Activated CD4-positive, alpha-beta memory T cell treated with anti-CD3 and anti-CD28 coated beads for 36 hours (primary cell): ENCODE results near the gene HOXC4. TPM values are rescaled to one million over a fixed set of nuclear protein-coding genes. Genes with fewer than 3 reads are reported as not detected.
A peak's percentile ranks its signal among the peaks of the same experiment; 100 is the strongest.

Source experiments
- CTCF ChIA-PET: fragments of 350-600 bp; sonication (Branson Sonifier 250); formaldehyde crosslinking; loops from one replicate; lab custom pipeline; 2021; ENCODE audit warnings: antibody characterized with exemption, inconsistent platforms; lab: Charles Lee
- POLR2A ChIA-PET: fragments of 350-600 bp; sonication (Branson Sonifier 250); formaldehyde crosslinking; loops from one replicate; lab custom pipeline; 2021; ENCODE audit warnings: antibody characterized with exemption; lab: Charles Lee
- DNase-seq: peaks from one replicate; pipeline ENCODE4 v3.0.0-alpha.2; 2020
- H3K27ac Mint-ChIP-seq: one replicate; pipeline ENCODE4 v1.8.0; 2021; ENCODE audit warnings: mixed read lengths
- H3K27me3 Mint-ChIP-seq: one replicate; pipeline ENCODE4 v1.8.0; 2021; ENCODE audit warnings: mixed read lengths
- H3K36me3 Mint-ChIP-seq: one replicate; pipeline ENCODE4 v1.8.0; 2021; ENCODE audit warnings: mixed read lengths
- H3K4me1 Mint-ChIP-seq: one replicate; pipeline ENCODE4 v1.8.0; 2021; ENCODE audit warnings: low read depth, mixed read lengths
- H3K4me3 Mint-ChIP-seq: one replicate; pipeline ENCODE4 v1.8.0; 2021; ENCODE audit warnings: mild to moderate bottlenecking, mixed read lengths
- H3K9me3 Mint-ChIP-seq: one replicate; pipeline ENCODE4 v1.8.0; 2021; ENCODE audit warnings: mixed read lengths
- intact Hi-C: fragments of 100-400 bp; cut with micrococcal nuclease; formaldehyde crosslinking; loops from one replicate; pipeline ENCODE4 v1.15.1; 2023
- total RNA-seq, 2 experiments: library from RNA; stranded (reverse); gene quantifications; one replicate each; pipeline ENCODE4 v1.2.3, GENCODE V29; 2021

HOXC4 gene
- under 1 TPM in 1 of 2 experiments, not detected in 1; 0.17 TPM for total RNA-seq

DNA sequence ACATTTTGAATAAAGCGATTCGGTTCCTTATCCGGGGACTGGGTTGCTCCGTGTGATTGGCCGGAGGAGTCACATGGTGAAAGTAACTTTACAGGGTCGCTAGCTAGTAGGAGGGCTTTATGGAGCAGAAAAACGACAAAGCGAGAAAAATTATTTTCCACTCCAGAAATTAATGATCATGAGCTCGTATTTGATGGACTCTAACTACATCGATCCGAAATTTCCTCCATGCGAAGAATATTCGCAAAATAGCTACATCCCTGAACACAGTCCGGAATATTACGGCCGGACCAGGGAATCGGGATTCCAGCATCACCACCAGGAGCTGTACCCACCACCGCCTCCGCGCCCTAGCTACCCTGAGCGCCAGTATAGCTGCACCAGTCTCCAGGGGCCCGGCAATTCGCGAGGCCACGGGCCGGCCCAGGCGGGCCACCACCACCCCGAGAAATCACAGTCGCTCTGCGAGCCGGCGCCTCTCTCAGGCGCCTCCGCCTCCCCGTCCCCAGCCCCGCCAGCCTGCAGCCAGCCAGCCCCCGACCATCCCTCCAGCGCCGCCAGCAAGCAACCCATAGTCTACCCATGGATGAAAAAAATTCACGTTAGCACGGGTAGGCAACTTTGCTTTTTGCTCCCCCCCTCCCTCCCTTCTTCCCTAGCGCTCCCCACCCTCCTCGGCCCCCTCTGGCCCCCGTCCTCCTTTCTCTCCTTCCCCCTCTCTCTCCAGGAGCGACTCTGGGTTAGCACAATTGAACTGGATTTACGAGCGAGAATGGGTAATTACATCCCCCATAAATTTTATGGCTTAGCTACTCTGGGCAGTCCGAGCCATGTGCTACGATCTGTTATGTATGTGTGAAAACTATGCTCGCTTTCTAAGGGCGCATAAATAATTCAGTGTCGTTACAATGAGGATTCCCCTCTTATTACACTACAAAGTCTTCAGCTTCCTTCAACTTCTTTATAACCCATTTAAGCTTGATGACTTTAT is at the start of gene HOXC4:
Gene HOXC4, plus strand, starts transcription at position 85 of the 991 bp plus-strand sequence. Its CDS starts 88 bp downstream, at position 173.
- H3K36me3 Mint-ChIP-seq: no peaks in the 10 kb centered on the region
- intact Hi-C loops: loop anchor here (5.0 kb wide), 2 partner anchors 62 to 102 kb away; partner anchors contain the start of gene HOXC12
- H3K9me3 Mint-ChIP-seq: no peaks in the 10 kb centered on the region
- H3K27ac Mint-ChIP-seq: no peak within 1 kb of the TSS
- peaks cover 28% of the 10 kb centered on the region for H3K4me1 Mint-ChIP-seq
- peaks cover 78% of the 10 kb centered on the region for H3K27me3 Mint-ChIP-seq
- no peak for DNase-seq
- POLR2A ChIA-PET: no interaction called here
- peak within 1 kb of the TSS; percentile 33 for H3K4me3 Mint-ChIP-seq
- CTCF ChIA-PET: interaction anchor here (0.6 to 4.0 kb wide), 7 partner anchors 21 to 166 kb away, joined by 3 to 18 read pairs (median 4); partner anchors contain the start of gene HOXC5

DNA sequence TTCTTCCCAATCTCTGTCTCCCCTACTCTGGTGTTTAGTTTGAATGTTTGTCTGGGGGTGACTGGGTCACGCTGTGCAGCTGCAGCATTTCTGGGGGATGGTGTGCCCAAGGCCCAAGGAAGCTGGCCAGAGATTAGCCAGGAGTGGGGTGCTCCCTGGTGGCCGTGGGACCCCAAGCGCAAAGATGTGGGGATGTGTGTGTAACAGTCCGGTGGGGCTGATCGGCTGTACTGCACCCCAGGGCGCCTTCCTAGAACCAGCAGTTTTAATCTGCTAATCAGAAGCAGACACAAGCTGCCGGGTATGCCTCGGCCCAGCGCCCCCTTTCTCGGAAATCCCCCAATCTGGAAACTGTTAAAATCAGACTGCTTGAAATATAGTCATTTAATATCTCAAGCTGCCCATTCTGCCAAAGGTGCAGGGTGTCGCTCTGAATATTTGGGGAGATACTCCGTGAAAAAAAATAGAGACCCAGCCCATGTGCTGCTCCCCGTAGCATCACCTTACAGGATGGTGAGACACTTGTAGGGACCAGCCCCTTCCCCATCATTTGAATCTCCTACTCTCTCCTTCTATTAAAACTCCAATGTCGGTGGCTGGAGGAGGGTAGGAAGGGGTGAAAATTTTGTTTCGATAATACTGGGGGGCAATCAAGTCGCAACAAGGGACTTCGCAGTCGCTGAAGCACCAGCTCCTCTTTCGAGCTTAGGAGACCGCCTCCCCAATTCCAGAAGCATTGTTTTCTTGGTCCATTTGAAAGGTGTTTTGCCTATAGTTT is 49.4 kb upstream of the HOXC4 start:
- H3K9me3 Mint-ChIP-seq: no peaks in the 10 kb centered on the region
- H3K27ac Mint-ChIP-seq: no peak overlapping the region
- H3K4me1 Mint-ChIP-seq: peaks cover 15% of the 10 kb centered on the region
- no peaks in the 10 kb centered on the region for H3K36me3 Mint-ChIP-seq
- peaks cover 88% of the 10 kb centered on the region for H3K27me3 Mint-ChIP-seq
- no peak for DNase-seq
- CTCF ChIA-PET: interaction anchor here (1.0 to 9.3 kb wide), 8 partner anchors 12 to 203 kb away, joined by 3 to 127 read pairs (median 18); partner anchors contain the start of genes HOXC10, HOXC13, HOXC5 and SMUG1
- intact Hi-C loops: loop anchor here (10.0 kb wide), 1 partner anchor 361 kb away; the partner anchor contains the start of gene GPR84
- no peak overlapping the region for H3K4me3 Mint-ChIP-seq
- POLR2A ChIA-PET: no interaction called here

DNA sequence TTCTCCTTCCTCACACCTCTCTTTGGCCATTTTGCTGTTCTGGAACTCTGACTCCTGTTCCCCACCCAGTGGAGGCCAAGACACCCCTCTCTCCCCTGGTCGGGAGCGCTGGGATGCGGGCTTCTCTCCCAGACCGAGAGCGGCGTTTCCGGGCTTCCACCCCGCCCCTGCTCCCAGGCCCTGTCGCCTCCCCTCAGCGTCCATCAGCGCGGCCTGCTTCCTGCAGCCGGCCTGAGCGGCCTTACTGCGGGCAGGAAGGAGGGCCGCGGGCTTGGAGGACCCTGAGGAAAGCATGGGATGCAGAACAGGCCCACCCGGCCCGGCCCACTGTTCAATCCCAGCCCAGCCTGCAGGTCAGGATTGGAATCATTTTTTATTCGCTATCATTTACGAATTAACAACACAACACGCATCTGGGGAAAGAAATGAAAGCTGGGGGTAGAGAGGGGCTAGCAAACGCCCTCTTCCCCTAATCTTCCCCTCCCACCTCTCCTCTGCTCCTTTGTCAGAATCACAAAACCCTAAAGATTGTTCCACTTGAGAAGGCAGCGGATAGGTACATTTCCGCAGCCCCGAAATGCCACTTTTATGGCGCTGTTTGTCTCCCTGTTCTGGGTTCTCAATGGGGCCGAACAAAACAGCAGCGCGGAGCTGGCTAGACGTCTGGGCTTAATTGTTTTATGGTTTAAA is 48.6 kb upstream of the HOXC4 start:
- intact Hi-C loops: loop anchor here (10.0 kb wide), 1 partner anchor 360 kb away; the partner anchor contains the start of gene GPR84
- no peaks in the 10 kb centered on the region for H3K36me3 Mint-ChIP-seq
- no peaks in the 10 kb centered on the region for H3K9me3 Mint-ChIP-seq
- H3K4me3 Mint-ChIP-seq: no peak overlapping the region
- ChIA-PET CTCF (interaction anchor here (0.7 to 9.3 kb wide), 12 partner anchors 8 to 203 kb away, joined by 3 to 127 read pairs (median 8); partner anchors contain the start of genes HOXC10, HOXC13, HOXC5 and SMUG1), POLR2A (no interaction called here)
- peaks cover 20% of the 10 kb centered on the region for H3K4me1 Mint-ChIP-seq
- peak overlapping the region; percentile 19 for H3K27ac Mint-ChIP-seq
- H3K27me3 Mint-ChIP-seq: peaks cover 91% of the 10 kb centered on the region
- DNase-seq: no peak

DNA sequence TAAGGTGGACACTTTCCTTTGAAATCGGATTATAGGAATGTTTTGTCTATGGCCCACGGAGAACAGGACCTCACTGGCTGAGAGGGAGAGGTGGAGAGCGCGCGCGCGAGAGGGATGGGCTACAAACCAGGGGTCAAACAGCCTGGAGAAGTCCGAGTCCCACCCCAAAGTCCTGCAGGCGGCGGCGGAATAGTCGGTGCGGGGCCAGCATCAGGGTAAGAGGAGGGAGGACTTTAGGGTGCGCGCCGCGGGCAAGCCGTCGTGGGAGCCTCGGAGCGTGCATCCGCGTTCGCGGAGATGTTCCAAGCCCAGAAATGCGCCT is 48.1 kb upstream of the HOXC4 start:
- Mint-ChIP-seq H3K27ac (peak overlapping the region; percentile 19), H3K4me3 (no peak overlapping the region), H3K4me1 (peaks cover 20% of the 10 kb centered on the region), H3K9me3 (no peaks in the 10 kb centered on the region), H3K27me3 (peaks cover 93% of the 10 kb centered on the region), H3K36me3 (no peaks in the 10 kb centered on the region)
- DNase-seq: no peak
- POLR2A ChIA-PET: no interaction called here
- intact Hi-C loops: loop anchor here (10.0 kb wide), 1 partner anchor 359 kb away; the partner anchor contains the start of gene GPR84
- CTCF ChIA-PET: interaction anchor here (0.6 to 9.3 kb wide), 18 partner anchors 9 to 209 kb away, joined by 3 to 127 read pairs (median 7); partner anchors contain the start of genes HOXC10, HOXC13, HOXC5 and SMUG1

DNA sequence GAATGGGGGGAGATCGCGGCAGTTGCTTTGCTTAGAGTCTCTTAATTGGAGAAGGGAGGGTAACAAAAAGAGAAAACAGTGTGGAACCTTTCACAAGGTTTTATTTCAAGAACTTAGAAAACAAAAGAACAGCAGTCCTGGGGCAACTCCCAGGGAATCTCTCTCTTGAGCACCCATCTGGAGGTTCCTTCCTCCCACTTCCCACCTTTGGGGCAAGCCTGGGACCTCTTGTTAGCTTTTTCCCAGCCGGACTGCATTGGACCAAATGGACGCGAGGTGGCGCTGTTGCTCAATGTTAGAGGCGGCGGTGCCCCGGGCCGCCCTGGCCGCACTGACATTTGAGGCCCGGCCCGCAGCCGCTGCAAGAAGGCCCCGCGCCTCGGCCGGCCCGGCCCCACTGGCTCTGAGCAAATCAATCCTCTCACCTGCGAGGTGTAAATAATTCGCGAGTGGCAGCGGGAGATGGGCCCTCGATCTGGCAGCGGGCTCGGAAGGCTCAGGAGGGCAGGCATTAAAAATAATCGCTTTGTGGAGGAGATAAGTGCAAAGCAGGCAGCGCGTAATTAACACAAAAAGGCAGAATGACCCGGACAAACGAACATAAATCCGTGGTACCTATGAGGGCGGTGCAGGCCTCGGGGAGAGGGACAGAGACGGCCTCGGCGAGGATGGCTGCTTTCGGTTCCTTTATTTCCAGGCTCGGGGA is 47.6 kb upstream of the HOXC4 start:
- Mint-ChIP-seq H3K36me3 (no peaks in the 10 kb centered on the region), H3K9me3 (no peaks in the 10 kb centered on the region), H3K4me1 (peaks cover 22% of the 10 kb centered on the region), H3K27me3 (peaks cover 91% of the 10 kb centered on the region), H3K4me3 (peak overlapping the region; percentile 68), H3K27ac (no peak overlapping the region)
- ChIA-PET CTCF (interaction anchor here (0.6 to 9.3 kb wide), 20 partner anchors 9 to 209 kb away, joined by 3 to 127 read pairs (median 6); partner anchors contain the start of genes HOXC10, HOXC13, HOXC5 and HOXC6), POLR2A (interaction anchor here (1.0 kb wide), 1 partner anchor 11 kb away, joined by 3 read pairs; no protein-coding TSS in a partner anchor)
- peak; percentile 89 for DNase-seq
- intact Hi-C loops: loop anchor here (1.0 to 10.0 kb wide), 4 partner anchors 27 to 359 kb away; partner anchors contain the start of genes GPR84 and HOXC5

DNA sequence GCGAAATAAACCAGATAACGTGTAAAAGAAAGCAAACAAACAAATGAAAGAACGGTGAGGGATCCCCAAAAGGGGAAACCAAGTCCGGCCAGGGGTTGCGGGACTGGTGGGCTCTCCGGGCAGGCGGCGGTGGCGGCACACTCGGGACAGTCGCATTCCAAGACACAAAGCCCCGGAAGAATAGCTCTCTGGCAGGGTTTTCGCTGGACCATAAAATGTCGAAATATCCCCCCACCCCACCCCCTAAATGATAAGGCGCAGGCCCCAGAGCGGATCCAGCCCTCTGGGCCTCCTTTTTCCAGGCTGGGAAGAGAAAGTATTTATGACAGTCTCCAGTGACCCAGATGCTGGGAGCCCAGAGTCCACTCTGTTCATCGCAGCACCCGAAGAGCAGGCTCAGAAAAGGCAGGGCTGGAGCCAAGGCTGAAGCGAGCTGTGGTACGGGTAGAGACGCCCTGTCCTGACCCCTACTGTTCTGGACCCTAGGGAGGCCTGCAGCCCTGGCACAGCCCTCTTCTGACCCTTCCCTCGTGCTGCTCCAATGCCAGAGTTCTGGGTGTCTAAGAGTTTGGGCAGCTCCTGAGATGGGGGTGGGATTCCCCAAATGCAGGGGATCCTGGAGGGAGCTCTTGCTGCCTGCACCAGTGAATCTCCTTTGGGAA is 46.9 kb upstream of the HOXC4 start:
- H3K27ac Mint-ChIP-seq: no peak overlapping the region

DNA sequence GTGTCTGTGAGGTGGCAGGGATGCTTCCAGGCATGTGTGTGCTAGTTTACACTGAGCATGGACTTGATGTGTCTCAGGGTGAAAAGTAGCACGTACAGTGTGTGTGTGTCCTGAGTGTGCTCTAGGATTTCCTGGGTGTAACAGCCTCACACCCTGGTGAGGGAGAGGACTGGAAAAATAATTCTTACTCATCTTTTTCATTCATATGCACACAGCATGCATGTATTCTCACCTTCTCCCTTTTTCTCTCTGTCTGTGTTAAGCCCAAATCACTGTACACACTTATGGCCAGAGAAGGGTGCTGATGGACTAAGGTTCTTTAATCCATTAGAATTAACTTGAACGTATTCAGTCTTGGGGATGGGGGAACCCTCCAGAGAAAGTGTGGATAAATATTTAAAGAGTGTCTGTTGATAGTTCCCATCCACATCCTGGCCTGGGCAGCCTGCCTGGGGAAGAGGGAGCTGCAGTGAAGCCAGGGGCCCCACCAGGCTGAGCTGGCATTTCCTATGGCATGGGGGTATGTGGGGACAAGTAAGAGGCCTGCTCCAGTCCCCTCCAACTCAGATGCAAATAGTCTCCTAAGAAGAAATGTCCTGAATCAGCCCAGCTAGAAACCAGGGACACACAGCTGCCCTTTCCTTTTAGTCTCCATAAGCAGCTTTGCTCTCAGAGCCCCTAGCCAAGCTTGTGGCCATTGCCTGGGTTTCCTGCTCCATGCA is 45.9 kb upstream of the HOXC4 start:
- ChIA-PET CTCF (interaction anchor here (0.7 to 9.3 kb wide), 11 partner anchors 7 to 373 kb away, joined by 3 to 127 read pairs (median 6); partner anchors contain the start of genes HOXC5 and SMUG1), POLR2A (no interaction called here)
- intact Hi-C loops: loop anchor here (2.0 to 10.0 kb wide), 2 partner anchors 25 to 357 kb away; partner anchors contain the start of genes GPR84 and HOXC5
- H3K27ac Mint-ChIP-seq: no peak overlapping the region
- H3K4me3 Mint-ChIP-seq: no peak overlapping the region
- H3K9me3 Mint-ChIP-seq: no peaks in the 10 kb centered on the region
- peaks cover 25% of the 10 kb centered on the region for H3K4me1 Mint-ChIP-seq
- H3K36me3 Mint-ChIP-seq: no peaks in the 10 kb centered on the region
- no peak for DNase-seq
- H3K27me3 Mint-ChIP-seq: peaks cover 85% of the 10 kb centered on the region

More for the DNA sequence above, 46.9 kb upstream of the HOXC4 start:
- intact Hi-C loops: loop anchor here (1.0 to 10.0 kb wide), 4 partner anchors 26 to 358 kb away; partner anchors contain the start of genes GPR84 and HOXC5
- CTCF ChIA-PET: interaction anchor here (0.6 to 9.3 kb wide), 16 partner anchors 8 to 208 kb away, joined by 3 to 127 read pairs (median 6); partner anchors contain the start of genes HOXC10, HOXC5, HOXC6 and SMUG1
- H3K9me3 Mint-ChIP-seq: no peaks in the 10 kb centered on the region
- peaks cover 28% of the 10 kb centered on the region for H3K4me1 Mint-ChIP-seq
- H3K36me3 Mint-ChIP-seq: no peaks in the 10 kb centered on the region
- H3K4me3 Mint-ChIP-seq: peak overlapping the region; percentile 68
- no peak for DNase-seq
- H3K27me3 Mint-ChIP-seq: peaks cover 91% of the 10 kb centered on the region
- POLR2A ChIA-PET: interaction anchor here (1.0 kb wide), 1 partner anchor 11 kb away, joined by 3 read pairs; no protein-coding TSS in a partner anchor

DNA sequence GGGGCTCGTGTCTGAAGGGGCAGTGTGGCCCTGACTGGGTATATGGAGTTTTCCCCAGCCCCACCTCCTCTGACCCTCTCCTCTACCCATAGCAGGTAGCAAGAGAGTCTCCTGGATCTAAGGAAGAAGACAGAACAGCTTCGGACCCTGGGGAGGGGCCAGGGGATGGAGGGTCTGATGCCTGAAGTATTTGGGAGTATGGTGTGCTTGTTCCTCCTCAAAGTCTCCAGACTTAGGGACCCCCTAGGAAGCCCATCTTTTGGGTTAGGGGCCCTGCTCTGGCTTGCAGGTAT is 45.4 kb upstream of the HOXC4 start:
- no peak for DNase-seq
- ChIA-PET CTCF (interaction anchor here (1.2 to 9.3 kb wide), 8 partner anchors 9 to 372 kb away, joined by 4 to 127 read pairs (median 26); partner anchors contain the start of gene SMUG1), POLR2A (no interaction called here)
- intact Hi-C loops: loop anchor here (10.0 kb wide), 1 partner anchor 357 kb away; the partner anchor contains the start of gene GPR84
- no peaks in the 10 kb centered on the region for H3K9me3 Mint-ChIP-seq
- peaks cover 85% of the 10 kb centered on the region for H3K27me3 Mint-ChIP-seq
- H3K4me1 Mint-ChIP-seq: peaks cover 25% of the 10 kb centered on the region
- H3K4me3 Mint-ChIP-seq: no peak overlapping the region
- H3K27ac Mint-ChIP-seq: no peak overlapping the region
- no peaks in the 10 kb centered on the region for H3K36me3 Mint-ChIP-seq
